DOHH2 (cell line): ENCODE measurements around the gene UGT1A6.

ENCODE experiments used
- EZH2phosphoT487 ChIP-seq: fragments of 200-600 bp; sonication (generic); IDR thresholded peaks from 2 replicates; pipeline ENCODE4 v1.6.1; 2017; ENCODE audit warnings: borderline replicate concordance, mild to moderate bottlenecking, antibody characterized with exemption, low read length, moderate library complexity, mixed read lengths
- TF ChIP-seq, protein P1 (sequence below): fragments of 200-600 bp; sonication (generic); IDR thresholded peaks from one replicate; pipeline ENCODE4 v1.5.1; 2014; ENCODE audit warnings: antibody characterized with exemption, mild to moderate bottlenecking, low read depth, low read length; ENCODE audit not compliant: poor library complexity, severe bottlenecking

DNA sequence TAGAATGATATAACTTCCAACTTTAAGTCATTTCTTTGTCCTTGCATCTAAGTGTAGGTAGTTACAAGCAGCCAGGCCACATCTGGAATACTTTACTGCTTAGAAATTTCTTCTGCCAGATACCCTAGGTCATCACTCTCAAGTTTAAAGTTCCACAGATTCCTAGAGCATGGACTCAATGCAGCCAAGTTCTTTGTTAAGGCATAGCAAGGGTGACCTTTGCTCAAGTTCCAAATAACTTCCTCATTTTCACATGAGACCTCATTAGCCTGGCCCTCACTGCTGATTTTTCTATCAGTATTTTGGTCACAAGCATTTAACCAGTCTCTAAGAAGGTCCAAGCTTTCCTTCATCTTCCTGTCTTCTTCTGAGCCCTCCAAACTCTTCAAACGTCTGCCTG lies 28.8 kb upstream of the UGT1A6 start:
- TF ChIP-seq, protein P1, sequence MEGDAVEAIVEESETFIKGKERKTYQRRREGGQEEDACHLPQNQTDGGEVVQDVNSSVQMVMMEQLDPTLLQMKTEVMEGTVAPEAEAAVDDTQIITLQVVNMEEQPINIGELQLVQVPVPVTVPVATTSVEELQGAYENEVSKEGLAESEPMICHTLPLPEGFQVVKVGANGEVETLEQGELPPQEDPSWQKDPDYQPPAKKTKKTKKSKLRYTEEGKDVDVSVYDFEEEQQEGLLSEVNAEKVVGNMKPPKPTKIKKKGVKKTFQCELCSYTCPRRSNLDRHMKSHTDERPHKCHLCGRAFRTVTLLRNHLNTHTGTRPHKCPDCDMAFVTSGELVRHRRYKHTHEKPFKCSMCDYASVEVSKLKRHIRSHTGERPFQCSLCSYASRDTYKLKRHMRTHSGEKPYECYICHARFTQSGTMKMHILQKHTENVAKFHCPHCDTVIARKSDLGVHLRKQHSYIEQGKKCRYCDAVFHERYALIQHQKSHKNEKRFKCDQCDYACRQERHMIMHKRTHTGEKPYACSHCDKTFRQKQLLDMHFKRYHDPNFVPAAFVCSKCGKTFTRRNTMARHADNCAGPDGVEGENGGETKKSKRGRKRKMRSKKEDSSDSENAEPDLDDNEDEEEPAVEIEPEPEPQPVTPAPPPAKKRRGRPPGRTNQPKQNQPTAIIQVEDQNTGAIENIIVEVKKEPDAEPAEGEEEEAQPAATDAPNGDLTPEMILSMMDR = no peak
- no peak for TF ChIP-seq EZH2phosphoT487
